Neural cell (in vitro differentiated cells): ENCODE data around the gene ENO2. TPM values are rescaled to one million over a fixed set of nuclear protein-coding genes. Genes with fewer than 3 reads are reported as not detected.
A peak's percentile ranks its signal among the peaks of the same experiment; 100 is the strongest.

Experiments used
- H2AFZ ChIP-seq: fragments of 200-600, 300-800 bp; sonication (generic), shearing (Covaris generic); 2 replicates; pipeline ENCODE4 v1.6.0; 2014; ENCODE audit warnings: low read depth, mild to moderate bottlenecking, antibody characterized with exemption, low read length, moderate library complexity
- H3F3A ChIP-seq: fragments of 200-600 bp; shearing (Covaris generic); 2 replicates; pipeline ENCODE4 v1.6.1; 2016; ENCODE audit warnings: mild to moderate bottlenecking, moderate library complexity, mixed read lengths, antibody characterized with exemption, low read length; ENCODE audit not compliant: insufficient read depth, poor library complexity, severe bottlenecking
- H3K27ac ChIP-seq: fragments of 200-600, 300-800 bp; sonication (generic), shearing (Covaris generic); 2 replicates; pipeline ENCODE4 v1.5.1; 2014; ENCODE audit warnings: mild to moderate bottlenecking, low read length, moderate library complexity
- H3K27me3 ChIP-seq: fragments of 300-800, 200-600 bp; sonication (generic), shearing (Covaris generic); 2 replicates; pipeline ENCODE4 v1.6.0; 2014; ENCODE audit warnings: mild to moderate bottlenecking, low read depth, low read length, moderate library complexity; ENCODE audit not compliant: insufficient read depth
- H3K36me3 ChIP-seq: fragments of 300-800, 200-600 bp; sonication (generic), shearing (Covaris generic); 2 replicates; pipeline ENCODE4 v1.5.1; 2014; ENCODE audit warnings: mild to moderate bottlenecking, antibody characterized with exemption, low read length, moderate library complexity; ENCODE audit not compliant: insufficient read depth
- H3K4me2 ChIP-seq: fragments of 300-800, 200-600 bp; sonication (generic), shearing (Covaris generic); 2 replicates; pipeline ENCODE4 v1.6.0; 2014; ENCODE audit warnings: mild to moderate bottlenecking, low read length
- H3K4me3 ChIP-seq: fragments of 300-800, 200-600 bp; sonication (generic), shearing (Covaris generic); 2 replicates; pipeline ENCODE4 v1.5.1; 2014; ENCODE audit warnings: mild to moderate bottlenecking, low read length, moderate library complexity
- H3K79me2 ChIP-seq: fragments of 200-600 bp; shearing (Covaris generic); replicated peaks from 2 replicates; pipeline ENCODE4 v1.6.0; 2014; ENCODE audit warnings: mild to moderate bottlenecking, low read length, moderate library complexity; ENCODE audit not compliant: insufficient read depth
- H3K9ac ChIP-seq: fragments of 300-800, 200-600 bp; sonication (generic), shearing (Covaris generic); 2 replicates; pipeline ENCODE4 v1.6.1; 2016; ENCODE audit warnings: mild to moderate bottlenecking, low read length, mixed read lengths
- H3K9me2 ChIP-seq: fragments of 200-600 bp; shearing (Covaris generic); 2 replicates; pipeline ENCODE4 v1.6.1; 2016; ENCODE audit warnings: mild to moderate bottlenecking, low read length, mixed read lengths; ENCODE audit not compliant: insufficient read depth
- H3K9me3 ChIP-seq: fragments of 200-600, 300-800 bp; sonication (generic), shearing (Covaris generic); 2 replicates; pipeline ENCODE4 v1.6.1; 2016; ENCODE audit warnings: mild to moderate bottlenecking, mixed run types, low read length, moderate library complexity, mixed read lengths
- H4K20me1 ChIP-seq: fragments of 200-600 bp; shearing (Covaris generic); 2 replicates; pipeline ENCODE4 v1.6.1; 2016; ENCODE audit warnings: mild to moderate bottlenecking, mixed run types; ENCODE audit not compliant: insufficient read depth
- CTCF ChIP-seq: fragments of 450-650 bp; IDR thresholded peaks from 2 replicates; pipeline ENCODE4 v1.5.1; 2014; ENCODE audit warnings: antibody characterized with exemption, mild to moderate bottlenecking, moderate library complexity; ENCODE audit not compliant: poor library complexity, severe bottlenecking
- EP300 ChIP-seq: fragments of 450-650 bp; conservative IDR thresholded peaks from 2 replicates; pipeline ENCODE4 v1.6.1; 2014; ENCODE audit warnings: antibody characterized with exemption, mild to moderate bottlenecking, moderate library complexity; ENCODE audit not compliant: poor library complexity, severe bottlenecking
- EZH2 ChIP-seq: fragments of 200-600, 300-800 bp; shearing (Covaris generic), sonication (generic); IDR thresholded peaks from 2 replicates; pipeline ENCODE4 v1.6.1; 2014; ENCODE audit warnings: antibody characterized with exemption, low read length, borderline replicate concordance, mild to moderate bottlenecking; ENCODE audit not compliant: insufficient read depth, poor library complexity, severe bottlenecking
- MXI1 ChIP-seq: fragments of 450-650 bp; conservative IDR thresholded peaks from 2 replicates; pipeline ENCODE4 v1.6.1; 2014; ENCODE audit warnings: antibody characterized with exemption, mild to moderate bottlenecking; ENCODE audit not compliant: poor library complexity, severe bottlenecking
- POLR2AphosphoS5 ChIP-seq: IDR thresholded peaks from 2 replicates; pipeline ENCODE4 v1.6.1; 2012
- RAD21 ChIP-seq: fragments of 450-650 bp; conservative IDR thresholded peaks from 2 replicates; pipeline ENCODE4 v1.6.1; 2014; ENCODE audit warnings: antibody characterized with exemption, mild to moderate bottlenecking, moderate library complexity
- REST ChIP-seq: IDR thresholded peaks from 2 replicates; pipeline ENCODE4 v1.6.1; 2012; ENCODE audit warnings: borderline replicate concordance
- SMC3 ChIP-seq: fragments of 450-650 bp; conservative IDR thresholded peaks from 2 replicates; pipeline ENCODE4 v1.6.1; 2014; ENCODE audit warnings: antibody characterized with exemption, mild to moderate bottlenecking, moderate library complexity; ENCODE audit not compliant: poor library complexity
- TAF1 ChIP-seq: IDR thresholded peaks from 2 replicates; pipeline ENCODE4 v1.6.1; 2012; ENCODE audit warnings: low read depth
- polyA plus RNA-seq: library from polyadenylated mRNA; depleted of rRNA; stranded (reverse); fragments of >200 nt; gene quantifications from 2 replicates; pipeline ENCODE4 v1.2.3, GENCODE V29; 2014

The ENO2 gene
- polyA plus RNA-seq, 1 donor from 2014 or later: 193 TPM

DNA sequence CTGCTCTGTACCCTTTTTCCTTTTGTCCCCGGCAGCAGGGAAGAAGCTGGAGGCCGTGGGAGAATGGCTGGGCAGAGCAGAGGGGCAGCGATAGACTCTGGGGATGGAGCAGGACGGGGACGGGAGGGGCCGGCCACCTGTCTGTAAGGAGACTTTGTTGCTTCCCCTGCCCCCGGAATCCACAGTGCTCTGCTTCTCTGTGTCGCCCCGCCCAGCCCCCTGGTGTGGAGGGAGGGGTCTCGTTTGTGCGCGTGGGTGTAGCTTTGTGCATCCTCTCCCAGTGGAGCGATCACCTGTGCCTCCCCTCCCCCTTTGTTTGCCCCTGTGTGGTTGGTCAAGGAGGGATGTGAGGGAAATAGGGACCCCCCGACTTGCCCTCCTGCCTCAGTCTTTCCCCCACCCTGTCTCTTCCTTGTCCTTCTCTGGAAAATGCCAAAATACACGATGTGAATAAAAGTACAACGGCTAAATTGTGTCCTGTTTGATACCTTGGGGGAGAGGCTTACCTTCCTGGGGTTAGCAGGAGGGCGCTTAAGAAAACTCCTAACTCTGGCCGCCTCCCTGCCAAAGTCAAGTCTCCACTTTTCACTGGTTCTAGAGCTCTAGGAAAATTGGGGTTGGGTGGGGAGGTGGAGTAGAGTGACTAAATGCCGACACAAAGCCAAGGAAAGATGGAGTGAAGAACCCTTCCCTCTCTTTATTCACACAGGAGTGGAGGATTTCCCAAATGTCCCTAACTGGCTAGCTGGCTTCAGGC is 48.0 kb upstream of the ENO2 start:
- Histone ChIP-seq H4K20me1 (no peaks in the 10 kb centered on the region), H3K9ac (no peak overlapping the region), H3K27ac (no peak overlapping the region), H3K36me3 (no peaks in the 10 kb centered on the region), H3K27me3 (no peaks in the 10 kb centered on the region), H3K4me3 (peak overlapping the region; percentile 83), H3K79me2 (no peaks in the 10 kb centered on the region), H3F3A (peaks cover 3% of the 10 kb centered on the region), H3K4me2 (no peak overlapping the region), H3K9me2 (no peaks in the 10 kb centered on the region), H2AFZ (no peak overlapping the region), H3K9me3 (no peaks in the 10 kb centered on the region)
- no peak for TF ChIP-seq EP300
- TF ChIP-seq SMC3: no peak
- TF ChIP-seq RAD21: no peak
- TF ChIP-seq EZH2: no peak
- TF ChIP-seq CTCF: no peak
- TF ChIP-seq MXI1: no peak
- TF ChIP-seq REST: no peak
- TF ChIP-seq TAF1: no peak
- no peak for TF ChIP-seq POLR2AphosphoS5

GRCh38 chr12:6866920-6867412 is 47.4 kb upstream of the ENO2 start:
- no peaks in the 10 kb centered on the region for H3K9me3 ChIP-seq
- no peak for TF ChIP-seq EZH2
- no peak for TF ChIP-seq MXI1
- no peak for TF ChIP-seq RAD21
- no peak for TF ChIP-seq TAF1
- TF ChIP-seq EP300: no peak
- TF ChIP-seq POLR2AphosphoS5: no peak
- no peak for TF ChIP-seq CTCF
- TF ChIP-seq SMC3: no peak
- no peak for TF ChIP-seq REST
- H3K79me2 ChIP-seq: no peaks in the 10 kb centered on the region
- H3K27ac ChIP-seq: peak overlapping the region; percentile 32
- peak overlapping the region; percentile 83 for H3K4me3 ChIP-seq
- H3K36me3 ChIP-seq: no peaks in the 10 kb centered on the region
- peaks cover 3% of the 10 kb centered on the region for H3F3A ChIP-seq
- peak overlapping the region; percentile 59 for H3K9ac ChIP-seq
- H3K4me2 ChIP-seq: peak overlapping the region; percentile 25
- H4K20me1 ChIP-seq: no peaks in the 10 kb centered on the region
- H2AFZ ChIP-seq: peak overlapping the region; percentile 10
- no peaks in the 10 kb centered on the region for H3K9me2 ChIP-seq
- no peaks in the 10 kb centered on the region for H3K27me3 ChIP-seq
